GM18517 (cell line): Measurements from ENCODE around the gene SIDT1.
A peak's percentile ranks its signal among the peaks of the same experiment; 100 is the strongest.

Source experiments
- ATAC-seq: cut with Tn5 transposase; IDR thresholded peaks from one replicate; pipeline ENCODE4 v1.9.1; 2021; ENCODE audit warnings: mild to moderate bottlenecking, moderate library complexity; ENCODE audit not compliant: unreplicated experiment

The SIDT1 gene

GRCh38 chr3:113531826-113532697 is at the start of gene SIDT1:
TSS of gene SIDT1 (plus strand) at chr3:113532555. CDS start at chr3:113533022, 467 bp downstream.
- peak; percentile 78 for ATAC-seq

GRCh38 chr3:113485161-113485609 is 47.2 kb upstream of the SIDT1 start:
- ATAC-seq, result no peak

DNA sequence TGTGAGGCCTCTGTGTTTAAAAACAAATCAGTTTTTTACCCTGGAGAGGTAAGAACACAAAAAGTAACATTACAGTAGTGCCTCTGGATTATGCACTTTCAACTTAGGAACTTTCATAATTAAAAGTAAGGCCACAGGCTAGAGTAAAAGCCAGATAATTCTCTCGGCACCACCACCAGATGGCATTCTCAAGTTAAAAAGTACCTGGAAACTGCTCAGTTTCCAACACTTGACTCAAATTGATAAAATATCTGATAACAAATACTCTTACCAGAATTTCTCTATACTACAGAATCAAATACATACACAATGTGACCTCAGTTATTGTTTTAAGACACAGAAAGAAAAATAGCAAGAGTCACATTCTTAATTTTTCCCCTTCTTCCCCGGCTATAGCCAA is 37.3 kb upstream of the SIDT1 start:
- peak; percentile 56 for ATAC-seq

DNA sequence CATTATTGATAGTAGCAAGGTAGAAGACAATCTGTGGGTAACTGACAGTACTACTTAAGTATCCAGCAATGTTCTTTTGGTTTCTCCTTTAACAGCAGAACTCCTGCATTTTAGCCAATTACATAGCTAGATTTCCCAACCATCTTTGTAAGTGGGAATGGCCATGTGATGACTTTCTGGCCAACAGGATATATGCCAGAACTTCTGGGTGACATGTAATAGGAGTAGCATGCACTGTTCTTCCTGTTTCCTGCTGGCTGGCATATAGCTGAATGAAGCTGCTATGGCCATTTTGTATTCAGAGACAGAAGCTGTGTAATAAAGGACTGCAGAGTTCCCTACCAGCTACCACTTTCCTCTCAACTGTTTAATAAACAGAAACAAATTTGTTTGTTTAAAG is 35.4 kb upstream of the SIDT1 start:
- ATAC-seq, result no peak

DNA sequence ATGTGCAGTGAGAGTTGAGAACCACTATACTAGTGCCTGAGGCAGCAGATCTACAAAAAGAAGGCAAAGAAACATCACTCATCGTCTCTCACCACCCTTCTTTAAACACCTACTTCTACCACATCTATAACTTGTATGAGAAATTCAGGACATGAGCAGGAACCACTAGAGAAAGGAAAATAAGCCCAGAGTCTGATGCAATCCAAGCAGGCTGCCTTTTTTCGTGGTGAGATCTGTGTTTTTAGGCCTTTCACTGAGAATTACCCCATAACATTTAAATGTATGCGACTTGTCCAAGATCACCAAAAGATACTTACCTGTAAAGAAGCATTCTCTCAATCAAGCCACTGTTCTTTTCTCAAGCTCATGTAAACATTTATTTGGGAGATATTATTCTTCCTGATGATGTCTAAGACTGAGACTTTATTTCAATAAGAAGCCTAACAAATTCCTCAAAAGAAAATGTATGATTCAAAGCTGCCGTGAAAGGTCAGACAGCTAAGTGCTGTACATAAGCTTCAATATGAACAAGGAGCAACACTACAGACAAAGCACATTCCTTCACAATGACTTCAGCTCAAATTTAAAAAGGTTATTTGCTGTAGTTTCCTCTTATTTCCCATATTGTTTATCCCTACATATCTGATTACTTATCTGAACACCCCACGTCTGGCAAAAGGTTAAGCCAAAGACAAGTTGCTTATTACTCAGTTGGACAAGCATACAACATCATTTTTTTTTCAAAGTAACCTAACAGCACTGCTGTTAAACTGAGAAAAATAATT is 33.9 kb upstream of the SIDT1 start:
- ATAC-seq, result no peak

DNA sequence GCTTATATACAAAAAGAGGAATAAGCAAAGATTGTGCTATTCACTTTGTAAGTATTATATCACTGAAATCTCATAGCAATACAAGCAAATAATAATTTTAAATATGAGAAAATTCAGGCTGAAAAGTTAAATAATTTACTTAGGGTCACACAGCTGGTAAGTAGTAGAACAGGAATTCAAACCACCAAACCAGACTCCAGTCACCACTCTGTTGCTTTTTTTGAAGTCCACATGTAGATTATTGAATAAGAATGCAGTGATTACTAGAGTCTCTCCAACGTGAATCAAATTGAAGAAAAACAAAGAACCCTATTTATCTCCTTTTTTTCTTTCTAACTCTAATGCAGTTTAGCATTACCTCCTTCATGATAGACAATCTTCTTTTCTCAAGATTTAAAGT is 33.3 kb upstream of the SIDT1 start:
- no peak for ATAC-seq

DNA sequence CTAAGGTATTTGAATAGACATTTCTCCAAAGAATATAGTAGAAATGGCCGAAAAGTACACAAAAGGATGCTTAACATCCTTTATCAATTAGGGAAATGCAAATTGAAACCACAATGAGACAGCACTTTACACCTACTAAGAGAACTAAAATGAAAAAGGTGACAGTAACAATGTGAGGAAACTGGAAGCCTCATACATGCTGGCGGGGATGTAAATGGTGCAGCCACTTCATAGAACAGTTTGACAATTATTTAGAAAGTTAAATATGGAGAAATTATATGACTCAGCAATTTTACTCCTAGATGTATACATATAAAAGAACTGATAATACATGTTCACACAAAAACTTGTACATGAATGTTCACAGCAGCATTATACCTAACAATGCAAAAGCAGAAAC is 30.8 kb upstream of the SIDT1 start:
- ATAC-seq, result no peak

DNA sequence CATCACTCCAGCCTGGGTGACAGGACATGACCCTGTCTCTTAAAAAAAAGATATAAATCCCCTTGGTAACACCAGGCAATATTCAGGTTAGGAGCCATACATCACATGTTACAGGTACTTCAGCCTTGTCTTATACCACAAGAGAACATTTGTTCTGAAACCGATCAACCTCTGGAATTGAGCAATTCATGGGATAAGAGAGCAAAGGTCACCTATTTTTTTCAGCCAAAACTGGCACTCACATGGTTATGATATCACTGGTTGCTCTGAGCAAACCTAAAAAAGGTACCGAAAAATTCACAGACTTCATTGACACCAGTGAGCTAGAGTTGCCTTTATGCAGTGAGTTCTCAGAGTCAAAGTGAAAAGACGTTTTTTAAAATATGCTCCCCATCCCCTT is 26.5 kb upstream of the SIDT1 start:
- ATAC-seq, result no peak

DNA sequence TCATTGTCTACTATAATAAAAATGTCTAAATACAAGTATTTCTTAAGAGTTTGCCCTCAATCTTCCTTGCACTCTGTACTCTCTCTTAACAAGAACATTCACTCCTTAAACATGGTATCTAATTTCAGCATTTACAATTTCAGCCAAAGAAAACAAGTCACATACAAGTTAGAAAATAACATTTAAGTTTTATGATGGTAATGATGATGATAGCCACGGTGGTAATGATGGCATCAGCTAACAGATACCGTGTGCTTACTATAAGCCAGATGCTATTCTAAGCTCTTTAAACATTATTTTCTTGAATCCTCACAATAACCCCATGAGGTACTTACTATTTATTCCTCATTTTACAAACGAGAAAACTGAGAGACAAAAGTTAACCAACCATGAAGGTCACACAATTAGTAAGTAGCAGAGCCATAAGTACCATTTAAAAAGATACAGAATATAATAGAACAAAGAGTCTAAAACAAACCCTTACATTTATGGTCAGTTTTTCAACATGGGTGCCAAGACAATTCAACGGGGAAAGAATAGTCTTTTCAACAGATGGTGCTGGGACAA is 24.8 kb upstream of the SIDT1 start:
- no peak for ATAC-seq

- ATAC-seq, result no peak
These were observed 23.4 kb upstream of the SIDT1 start for GRCh38 chr3:113508966-113509365.

DNA sequence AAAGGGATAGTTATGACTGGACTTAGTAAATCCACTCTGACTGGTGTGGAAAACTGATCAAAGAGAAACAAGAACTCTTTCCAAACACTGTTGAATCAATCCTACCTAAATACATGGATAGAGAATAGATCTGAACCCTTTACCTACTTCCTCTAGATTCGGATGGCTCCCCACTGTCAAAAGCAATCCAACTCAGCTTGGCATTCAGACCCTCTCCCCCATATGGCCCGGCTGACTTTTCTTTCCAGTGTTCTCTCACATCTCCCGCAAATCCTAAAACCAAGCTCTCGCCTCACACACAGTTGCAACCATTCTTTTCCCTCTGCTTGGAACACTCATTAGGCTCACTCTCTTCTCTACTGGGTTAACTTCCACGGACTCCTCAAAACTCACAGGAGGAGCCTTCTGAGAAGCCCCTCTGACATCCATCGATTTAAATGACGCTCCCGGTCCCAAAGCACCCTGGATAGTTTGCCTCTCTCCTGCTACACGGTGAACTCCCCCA is 18.0 kb upstream of the SIDT1 start:
- no peak for ATAC-seq

DNA sequence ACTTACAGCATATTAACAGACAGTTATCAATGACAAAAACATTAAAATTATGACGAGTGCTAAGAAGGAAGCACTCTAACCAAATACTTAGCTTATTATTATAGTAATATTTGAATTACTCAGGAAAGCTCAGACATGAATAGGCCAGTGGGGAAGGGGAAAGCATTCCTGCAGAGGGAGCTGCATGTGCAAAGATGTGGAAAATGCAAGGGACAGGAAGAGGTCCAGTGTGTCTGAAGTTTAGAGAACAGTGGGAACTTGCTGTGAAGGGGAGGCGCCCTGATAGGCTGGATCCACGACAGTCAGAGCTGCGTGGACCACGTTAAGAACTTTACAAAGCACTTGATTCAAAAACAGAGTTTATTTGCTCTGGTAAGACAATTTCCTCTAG is 16.2 kb upstream of the SIDT1 start:
- no peak for ATAC-seq

GRCh38 chr3:113521981-113522380 is 10.4 kb upstream of the SIDT1 start:
- ATAC-seq, result no peak

DNA sequence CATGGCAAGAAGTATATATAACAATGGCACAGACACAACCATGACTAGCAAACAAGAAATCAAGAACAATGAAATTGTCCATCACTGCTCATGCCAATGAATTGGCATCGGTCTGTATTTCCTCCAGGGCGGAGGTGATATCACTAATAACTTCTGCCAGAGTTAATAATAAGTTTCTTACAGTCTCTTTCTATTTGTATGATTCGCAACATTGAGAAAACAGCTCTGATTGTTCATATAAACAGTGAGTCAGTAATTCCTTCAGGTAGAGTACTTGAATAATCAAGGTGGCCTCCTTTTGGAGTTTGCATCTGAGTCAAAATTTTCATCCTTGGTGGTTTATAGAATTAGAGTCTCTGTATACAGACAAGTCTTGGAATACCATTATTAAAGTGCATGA is 9.1 kb upstream of the SIDT1 start:
- no peak for ATAC-seq

DNA sequence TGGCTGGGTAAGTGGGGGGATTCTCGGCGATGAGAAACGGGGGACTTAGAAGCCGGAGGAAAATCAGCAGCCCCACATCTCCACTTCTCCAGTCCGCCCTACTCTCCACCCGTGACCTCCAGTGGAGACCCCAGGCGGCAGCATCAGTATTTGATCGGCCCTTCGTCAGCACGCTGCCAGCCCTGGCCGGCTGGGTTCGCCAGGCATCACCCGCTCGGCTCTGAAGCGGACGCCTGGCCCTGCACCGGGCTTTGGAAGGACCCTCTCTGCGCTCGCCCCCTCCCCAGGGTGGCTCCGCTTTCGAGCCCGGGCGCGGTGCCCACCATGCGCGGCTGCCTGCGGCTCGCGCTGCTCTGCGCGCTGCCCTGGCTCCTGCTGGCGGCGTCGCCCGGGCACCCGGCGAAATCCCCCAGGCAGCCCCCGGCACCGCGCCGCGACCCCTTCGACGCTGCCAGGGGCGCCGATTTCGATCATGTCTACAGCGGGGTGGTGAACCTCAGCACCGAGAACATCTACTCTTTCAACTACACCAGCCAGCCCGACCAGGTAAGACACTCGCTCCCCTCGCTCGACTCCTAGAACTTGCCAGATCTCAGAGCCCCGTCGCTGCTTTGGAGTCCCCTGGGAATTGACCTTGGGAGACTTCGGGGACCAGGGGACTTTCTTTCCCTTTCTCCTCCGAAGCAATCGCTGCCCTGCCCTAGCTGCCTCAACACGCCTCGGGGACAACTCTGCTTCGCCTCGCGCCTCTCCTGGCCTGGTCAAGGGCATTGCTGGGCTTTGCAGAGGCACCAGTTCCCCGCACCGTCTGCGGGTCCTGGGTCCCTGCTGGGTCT is 561 bp downstream of the SIDT1 start:
- peak; percentile 33 for ATAC-seq

- peak; percentile 31 for ATAC-seq
These were observed 1.2 kb downstream of the SIDT1 start for GRCh38 chr3:113533534-113533892.

DNA sequence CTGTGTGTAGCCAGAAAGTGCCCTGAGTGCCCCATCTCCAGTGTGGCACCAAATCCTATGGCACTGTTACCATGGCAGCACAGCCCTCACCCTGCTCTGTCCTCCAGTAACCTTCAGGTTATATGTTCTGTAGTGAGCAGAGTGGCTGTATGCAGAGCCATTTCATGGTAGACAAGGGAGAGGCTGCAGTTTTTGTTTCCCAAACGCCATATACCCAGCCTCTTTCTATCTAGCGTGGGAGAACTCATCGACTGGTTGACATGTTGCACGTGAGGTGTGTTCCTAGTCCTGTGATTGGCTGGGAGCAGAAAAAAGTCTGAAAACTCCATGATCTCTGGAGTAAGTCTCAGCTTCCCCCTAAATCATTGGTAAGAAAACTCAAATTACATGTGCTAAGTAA is 2.0 kb downstream of the SIDT1 start:
- no peak for ATAC-seq

- ATAC-seq, result no peak
These were observed 3.5 kb downstream of the SIDT1 start for GRCh38 chr3:113535898-113536297.

DNA sequence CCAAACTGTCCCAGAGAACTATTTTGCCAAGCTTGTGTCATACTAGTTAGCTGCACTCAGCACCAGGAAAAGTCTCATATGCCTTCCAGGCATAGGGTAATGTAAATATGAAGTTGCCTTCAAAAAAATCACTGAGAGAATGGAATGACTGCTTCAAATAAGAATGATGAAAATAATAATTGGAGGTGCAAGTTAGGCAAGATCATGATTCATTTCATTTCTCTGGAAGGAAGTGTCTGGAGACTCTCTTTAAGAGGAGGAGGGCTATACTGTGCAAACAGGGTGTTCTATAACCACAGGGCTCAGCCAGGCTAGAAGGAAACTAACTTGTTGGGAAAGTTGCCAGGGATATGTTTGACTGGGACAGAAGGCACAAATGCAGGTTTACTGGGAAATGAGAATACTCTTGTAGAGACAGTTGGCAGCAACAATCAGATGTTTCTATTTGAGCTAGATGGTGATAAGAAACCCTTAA is 4.3 kb downstream of the SIDT1 start:
- no peak for ATAC-seq

GRCh38 chr3:113537155-113537554 is 4.8 kb downstream of the SIDT1 start:
- ATAC-seq, result no peak

DNA sequence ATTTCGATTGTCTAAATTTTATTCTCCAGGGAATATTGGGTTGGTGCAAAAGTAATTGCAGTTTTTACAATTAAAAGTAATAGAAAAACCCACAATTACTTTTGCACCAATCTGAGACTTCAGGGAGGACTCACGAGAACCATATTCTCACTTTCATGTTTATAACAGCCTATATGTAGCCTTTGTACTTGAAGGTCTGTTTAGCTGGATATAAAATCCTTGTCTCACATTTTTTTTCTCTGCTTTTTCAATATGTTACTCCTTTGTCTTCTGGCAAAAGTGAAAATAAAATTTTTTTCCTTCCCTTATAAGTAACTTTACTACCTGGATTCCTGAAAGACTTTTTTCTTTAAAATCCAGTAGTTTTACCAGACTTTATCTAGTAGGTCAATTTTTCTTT is 9.2 kb downstream of the SIDT1 start:
- no peak for ATAC-seq
